Uterus (tissue), 4 donors: ENCODE measurements around the gene GLI2. TPM values are rescaled to one million over a fixed set of nuclear protein-coding genes. Genes with fewer than 3 reads are reported as not detected.

Experiments
- DNase-seq, 2 donors: peaks; one replicate each; pipeline ENCODE4 v3.0.0-alpha.2; 2019 to 2020
- H3K27ac ChIP-seq, 2 donors: fragments of 200-600 bp; sonication (generic); 1 replicate in 1 of 2; 2 replicates in 1 of 2; pipeline ENCODE4 v1.5.1; 2016 to 2018
- H3K27me3 ChIP-seq, 2 donors: fragments of 200-600 bp; sonication (generic); one replicate each; pipeline ENCODE4 v1.5.1; 2018 to 2019; ENCODE audit warnings: control low read depth in 1 of 2
- H3K36me3 ChIP-seq, 2 donors: fragments of 200-600 bp; sonication (generic); one replicate each; pipeline ENCODE4 v1.5.1; 2019; ENCODE audit warnings: control low read depth in 1 of 2
- H3K4me1 ChIP-seq, 2 donors: fragments of 200-600 bp; sonication (generic); one replicate each; pipeline ENCODE4 v1.5.1; 2018 to 2019; ENCODE audit warnings: control low read depth in 1 of 2
- H3K4me3 ChIP-seq, 2 donors: fragments of 200-600 bp; sonication (generic); 1 replicate in 1 of 2; 2 replicates in 1 of 2; pipeline ENCODE4 v1.5.1; 2018 to 2019; ENCODE audit warnings: mild to moderate bottlenecking in 1 of 2
- H3K9me3 ChIP-seq, 2 donors: fragments of 200-600 bp; sonication (generic); one replicate each; pipeline ENCODE4 v1.5.1; 2019; ENCODE audit warnings: control low read depth in 1 of 2
- CTCF ChIP-seq, 4 experiments: fragments of 200-600 bp in 2 of 4; fragments of 450-650 bp in 2 of 4; sonication (generic) in 2 of 4; IDR thresholded peaks; one replicate each; pipeline ENCODE4 v1.5.1; 2016 to 2019; ENCODE audit warnings: antibody characterized with exemption in 4 of 4, mild to moderate bottlenecking in 2 of 4, moderate library complexity in 1 of 4
- POLR2A ChIP-seq, 2 donors: fragments of 450-650 bp; IDR thresholded peaks; one replicate each; pipeline ENCODE4 v1.6.1; 2016; ENCODE audit warnings: antibody characterized with exemption in 2 of 2, mild to moderate bottlenecking in 1 of 2, moderate library complexity in 1 of 2
- intact Hi-C: fragments of 100-400 bp; cut with DNase I; formaldehyde crosslinking; loops from one replicate; pipeline ENCODE4 v1.15.1; 2023; ENCODE audit warnings: low total_unique reads
- total RNA-seq, 4 donors: library from RNA; depleted of rRNA in 3 of 4; stranded (reverse); fragments of >200 nt in 3 of 4; gene quantifications; one replicate each; pipeline versions ENCODE4 v1.1.0 to v1.2.4, GENCODE V29; 2014 to 2023
- donor health status: DM: yes; HTN: yes; CAD: no.

Gene GLI2
- total RNA-seq, 4 donors from 2014 or later: 2.9 to 23.6 (median 12.9) TPM

DNA sequence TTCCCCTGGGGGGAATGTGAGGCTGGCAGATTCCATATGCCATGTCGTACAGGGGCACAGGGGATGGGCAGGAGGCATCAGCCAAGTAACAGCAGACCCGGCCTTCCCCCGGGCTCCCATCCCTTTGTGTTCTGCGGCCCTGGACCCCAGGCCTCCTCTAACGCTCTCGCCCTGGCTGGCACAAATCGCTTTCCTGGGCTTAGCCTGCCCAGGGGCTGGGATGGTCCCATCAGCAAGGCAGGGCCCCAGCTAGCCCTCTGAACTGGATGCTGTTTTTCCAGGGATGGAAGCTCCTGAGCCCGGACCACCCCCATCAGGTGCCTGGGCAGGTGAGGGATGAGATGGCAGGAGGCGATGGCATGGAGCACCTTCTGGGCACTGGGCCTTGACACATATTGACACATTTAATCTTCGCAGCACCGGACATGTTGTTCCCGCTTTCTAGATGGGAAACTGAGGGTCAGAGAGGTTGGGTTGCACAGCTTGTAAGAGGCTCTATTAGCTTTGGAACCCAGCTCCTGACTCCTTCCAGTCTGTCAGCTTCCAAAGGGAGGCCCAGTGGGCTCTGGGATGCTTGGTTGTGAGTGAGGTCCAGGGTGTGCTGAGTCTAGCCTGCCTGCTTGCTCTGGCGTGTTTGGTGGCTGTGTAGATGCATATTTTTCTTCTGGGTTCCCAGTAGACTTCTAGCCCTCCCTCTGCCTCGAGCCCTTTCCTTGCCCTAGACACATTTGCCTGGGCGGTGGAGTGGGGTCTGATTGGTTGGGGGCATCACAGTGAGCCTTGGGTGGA, 40.3 kb downstream of the GLI2 start:
- TF ChIP-seq CTCF (IDR thresholded peaks at IDR 0.05) (no peak), POLR2A (IDR thresholded peaks at IDR 0.05) (no peak)
- DNase-seq: no peak

GRCh38 chr2:120776649-120777048, 41.0 kb downstream of the GLI2 start:
- intact Hi-C loops: no loop called here
- Histone ChIP-seq H3K4me1 (peaks cover 3 to 10% of the 10 kb centered on the region in 2 donors), H3K9me3 (no peaks in the 10 kb centered on the region), H3K4me3 (no peak overlapping the region), H3K27ac (no peak overlapping the region), H3K27me3 (no peaks in the 10 kb centered on the region), H3K36me3 (no peaks in the 10 kb centered on the region)
- no peak for DNase-seq
- TF ChIP-seq CTCF (IDR thresholded peaks at IDR 0.05) (no peak), POLR2A (IDR thresholded peaks at IDR 0.05) (no peak)

More for the DNA sequence above, 40.3 kb downstream of the GLI2 start:
- Histone ChIP-seq H3K27me3 (no peaks in the 10 kb centered on the region), H3K27ac (no peak overlapping the region), H3K4me3 (no peak overlapping the region), H3K4me1 (peaks cover 7 to 14% of the 10 kb centered on the region in 2 donors), H3K9me3 (no peaks in the 10 kb centered on the region), H3K36me3 (no peaks in the 10 kb centered on the region)
- intact Hi-C loops: no loop called here

DNA sequence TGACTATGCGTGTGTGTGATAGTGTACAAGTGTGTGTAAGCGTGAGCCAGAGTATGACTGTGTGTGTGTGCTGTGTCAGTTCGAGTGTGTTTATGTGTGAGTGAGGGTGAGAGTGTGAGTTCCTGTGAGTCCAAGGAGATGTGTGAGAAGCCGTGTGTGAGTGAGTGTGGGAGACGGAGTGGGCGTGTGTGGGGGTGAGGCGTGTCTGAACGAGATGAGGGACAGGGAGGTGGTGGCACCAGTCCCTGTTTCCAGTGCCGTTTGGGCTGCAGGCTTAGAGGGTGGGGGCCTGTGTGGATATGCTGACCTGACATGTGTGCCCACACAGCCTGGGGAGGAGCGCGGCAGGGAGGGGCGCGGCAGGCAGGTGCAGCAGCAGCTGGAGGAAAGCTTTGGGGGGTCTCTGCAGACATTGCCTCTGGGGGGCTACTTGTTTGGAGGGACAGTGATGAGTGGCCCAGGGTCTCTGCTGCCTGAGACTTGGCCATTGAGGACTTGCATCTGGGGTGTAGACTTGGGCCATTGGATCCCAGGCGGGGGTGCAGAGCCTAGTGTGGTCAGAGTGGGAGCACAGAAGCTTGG, 41.6 kb downstream of the GLI2 start:
- no peaks in the 10 kb centered on the region for H3K9me3 ChIP-seq
- no peak overlapping the region for H3K27ac ChIP-seq

GRCh38 chr2:120777787-120778186, 42.1 kb downstream of the GLI2 start:
- no peak for DNase-seq
- intact Hi-C loops: no loop called here
- TF ChIP-seq CTCF (IDR thresholded peaks at IDR 0.05) (no peak), POLR2A (IDR thresholded peaks at IDR 0.05) (no peak)
- Histone ChIP-seq H3K27ac (no peak overlapping the region), H3K27me3 (no peaks in the 10 kb centered on the region), H3K4me3 (no peak overlapping the region), H3K4me1 (no peaks in the 10 kb centered on the region), H3K36me3 (no peaks in the 10 kb centered on the region), H3K9me3 (no peaks in the 10 kb centered on the region)

More for the DNA sequence above, 41.6 kb downstream of the GLI2 start:
- H3K4me3 ChIP-seq: no peak overlapping the region
- no peaks in the 10 kb centered on the region for H3K36me3 ChIP-seq
- intact Hi-C loops: no loop called here
- DNase-seq: no peak
- H3K27me3 ChIP-seq: no peaks in the 10 kb centered on the region
- peaks cover 0 to 5% of the 10 kb centered on the region in 2 donors for H3K4me1 ChIP-seq
- no peak for TF ChIP-seq CTCF (IDR thresholded peaks at IDR 0.05)
- TF ChIP-seq POLR2A (IDR thresholded peaks at IDR 0.05): no peak

GRCh38 chr2:120778244-120778643, 42.6 kb downstream of the GLI2 start:
- H3K27me3 ChIP-seq: no peaks in the 10 kb centered on the region
- H3K4me1 ChIP-seq: no peaks in the 10 kb centered on the region
- no peak for TF ChIP-seq CTCF (IDR thresholded peaks at IDR 0.05)
- TF ChIP-seq POLR2A (IDR thresholded peaks at IDR 0.05): no peak
- H3K36me3 ChIP-seq: no peaks in the 10 kb centered on the region
- intact Hi-C loops: no loop called here
- no peak overlapping the region for H3K27ac ChIP-seq
- no peak overlapping the region for H3K4me3 ChIP-seq
- no peaks in the 10 kb centered on the region for H3K9me3 ChIP-seq
- DNase-seq: no peak
